Measurements from ENCODE around the gene RAB44. TPM values are rescaled to one million over a fixed set of nuclear protein-coding genes. Genes with fewer than 3 reads are reported as not detected.

The RAB44 gene
- total RNA-seq, 1 experiment from 2014 or later: 0.11 TPM

DNA sequence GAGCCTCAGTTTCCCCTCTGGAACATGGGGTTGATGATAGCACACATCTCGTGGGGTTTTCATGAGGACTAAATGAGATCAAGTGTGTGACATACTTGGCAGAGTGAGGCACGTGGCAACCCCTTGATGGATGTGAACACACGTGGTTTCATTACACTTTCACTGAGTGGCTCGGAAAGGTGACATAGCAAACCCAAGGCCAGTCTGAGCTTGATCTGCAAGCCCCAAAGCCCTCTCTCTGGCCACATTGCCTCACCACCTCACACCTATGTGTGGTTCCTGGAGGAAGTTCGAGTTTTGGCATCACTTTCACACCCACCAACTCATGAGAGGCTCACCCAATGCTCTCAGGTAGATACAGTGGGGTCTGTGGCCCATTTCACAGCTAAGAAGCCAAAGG is 81.6 kb downstream of the RAB44 start (continued):
- TF ChIP-seq, protein P1, sequence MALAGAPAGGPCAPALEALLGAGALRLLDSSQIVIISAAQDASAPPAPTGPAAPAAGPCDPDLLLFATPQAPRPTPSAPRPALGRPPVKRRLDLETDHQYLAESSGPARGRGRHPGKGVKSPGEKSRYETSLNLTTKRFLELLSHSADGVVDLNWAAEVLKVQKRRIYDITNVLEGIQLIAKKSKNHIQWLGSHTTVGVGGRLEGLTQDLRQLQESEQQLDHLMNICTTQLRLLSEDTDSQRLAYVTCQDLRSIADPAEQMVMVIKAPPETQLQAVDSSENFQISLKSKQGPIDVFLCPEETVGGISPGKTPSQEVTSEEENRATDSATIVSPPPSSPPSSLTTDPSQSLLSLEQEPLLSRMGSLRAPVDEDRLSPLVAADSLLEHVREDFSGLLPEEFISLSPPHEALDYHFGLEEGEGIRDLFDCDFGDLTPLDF (CRISPR knock-in tag; IDR thresholded peaks at IDR 0.05): no peak
- TF ChIP-seq ETV6 (CRISPR knock-in tag; IDR thresholded peaks at IDR 0.05) (no peak), ZNF416 (CRISPR knock-in tag; IDR thresholded peaks at IDR 0.05) (no peak), ZNF396 (CRISPR knock-in tag; IDR thresholded peaks at IDR 0.05; ENCODE audit: borderline replicate concordance) (no peak)

DNA sequence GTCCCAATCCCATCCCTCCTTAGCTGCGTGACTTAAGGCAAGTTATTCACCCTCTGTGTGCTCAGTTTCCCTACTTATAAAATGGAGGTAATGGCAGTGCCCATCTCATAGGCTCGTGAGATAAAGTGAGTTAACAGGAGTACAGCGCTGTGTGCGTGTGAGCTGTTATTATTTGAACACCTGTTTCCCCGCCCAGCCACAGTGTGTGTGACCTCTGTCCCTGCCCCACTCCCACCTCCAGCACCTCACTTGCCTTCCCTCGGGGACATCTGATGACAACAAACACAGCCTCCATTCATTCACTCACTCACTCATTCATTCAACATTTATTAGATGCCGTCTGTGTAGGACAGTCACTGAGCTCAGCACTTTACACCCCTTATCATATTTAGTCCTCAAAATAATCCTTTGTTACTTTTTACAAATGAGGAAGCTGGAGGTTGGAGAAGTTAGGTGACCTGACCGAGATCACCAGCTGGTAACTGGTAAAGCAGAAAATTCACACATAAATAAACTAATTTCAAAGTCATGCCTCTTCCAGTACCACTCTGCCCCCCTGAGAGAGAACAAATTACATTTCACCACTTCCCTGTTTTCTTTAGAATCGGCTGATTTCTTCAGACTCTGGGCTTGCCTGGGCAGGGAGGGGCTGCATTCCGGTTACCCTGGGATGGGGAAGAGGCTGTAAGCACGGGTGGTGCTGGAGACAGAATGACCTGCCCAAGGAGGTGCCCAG is 83.0 kb downstream of the RAB44 start:
- TF ChIP-seq CTCF (IDR thresholded peaks at IDR 0.05) (no peak), ZNF263 (CRISPR knock-in tag; IDR thresholded peaks at IDR 0.05; ENCODE audit: low read depth) (no peak), ZMAT4 (CRISPR knock-in tag; IDR thresholded peaks at IDR 0.05) (no peak), ZNF232 (CRISPR knock-in tag; IDR thresholded peaks at IDR 0.05) (no peak), USF2 (CRISPR knock-in tag; IDR thresholded peaks at IDR 0.05) (no peak), AFF4 (CRISPR knock-in tag; IDR thresholded peaks at IDR 0.05; ENCODE audit: borderline replicate concordance) (no peak), CREB1 (CRISPR knock-in tag; IDR thresholded peaks at IDR 0.05) (no peak), FOXP1 (CRISPR knock-in tag; IDR thresholded peaks at IDR 0.05; ENCODE audit: borderline replicate concordance) (no peak), JUN (CRISPR knock-in tag; IDR thresholded peaks at IDR 0.05) (no peak), HMGA2 (CRISPR knock-in tag; IDR thresholded peaks at IDR 0.05) (no peak), ZNF396 (CRISPR knock-in tag; IDR thresholded peaks at IDR 0.05; ENCODE audit: borderline replicate concordance) (no peak), NR2C2 (CRISPR knock-in tag; IDR thresholded peaks at IDR 0.05) (no peak), MXD4 (CRISPR knock-in tag; IDR thresholded peaks at IDR 0.05; ENCODE audit: borderline replicate concordance) (no peak), ETV6 (CRISPR knock-in tag; IDR thresholded peaks at IDR 0.05) (no peak), ZNF416 (CRISPR knock-in tag; IDR thresholded peaks at IDR 0.05) (no peak), GABPB1 (CRISPR knock-in tag; IDR thresholded peaks at IDR 0.05) (no peak), CREM (CRISPR knock-in tag; IDR thresholded peaks at IDR 0.05) (no peak)
- TF ChIP-seq, protein P2, sequence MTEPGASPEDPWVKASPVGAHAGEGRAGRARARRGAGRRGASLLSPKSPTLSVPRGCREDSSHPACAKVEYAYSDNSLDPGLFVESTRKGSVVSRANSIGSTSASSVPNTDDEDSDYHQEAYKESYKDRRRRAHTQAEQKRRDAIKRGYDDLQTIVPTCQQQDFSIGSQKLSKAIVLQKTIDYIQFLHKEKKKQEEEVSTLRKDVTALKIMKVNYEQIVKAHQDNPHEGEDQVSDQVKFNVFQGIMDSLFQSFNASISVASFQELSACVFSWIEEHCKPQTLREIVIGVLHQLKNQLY (CRISPR knock-in tag; IDR thresholded peaks at IDR 0.05): no peak
- Mint-ChIP-seq H3K4me1 (peaks cover 31% of the 10 kb centered on the region), H3K4me3 (no peak overlapping the region), H3K27ac (0 out of 2 replicates have a peak overlapping the region, but pooled peaks have one; percentile 10), H3K9me3 (no peaks in the 10 kb centered on the region), H3K36me3 (no peaks in the 10 kb centered on the region), H3K27me3 (ENCODE audit: low read depth) (no peaks in the 10 kb centered on the region)
- DNase-seq (ENCODE audit: low spot score): no peak
- CTCF ChIA-PET: interaction anchor here (1.1 to 17.0 kb wide), 4 partner anchors 12 to 238 kb away, joined by 3 to 454 read pairs (median 44); no protein-coding TSS in a partner anchor
- POLR2A ChIA-PET: no interaction called here
- no peak for ATAC-seq

Data from WTC11 (cell line).